Measurements from ENCODE around the gene COL6A5. TPM values are rescaled to one million over a fixed set of nuclear protein-coding genes. Genes with fewer than 3 reads are reported as not detected.

Gene COL6A5
- total RNA-seq, 1 experiment from 2014 or later: 0.04 TPM

DNA sequence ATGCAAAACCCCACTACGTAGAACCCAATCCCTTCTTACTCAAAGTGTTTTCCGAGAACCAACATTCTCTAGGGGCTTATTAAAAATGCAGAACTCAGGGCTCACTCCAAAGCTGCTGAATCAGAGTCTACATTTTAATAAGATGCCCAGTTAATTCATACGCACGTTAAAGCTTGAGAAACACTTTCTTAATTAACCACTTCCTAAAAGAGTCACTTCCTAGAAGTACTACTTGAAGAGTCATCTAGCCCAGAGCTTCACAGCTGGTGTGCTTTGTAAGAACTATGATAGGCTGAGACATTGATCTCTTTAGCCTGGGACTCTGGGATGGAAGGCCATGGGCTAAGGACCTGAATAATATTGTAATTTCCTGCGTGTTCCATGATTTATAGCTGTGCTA is 9.0 kb downstream of the COL6A5 start:
- H3K79me2 ChIP-seq (ENCODE audit: insufficient read depth, low read length): no peaks in the 10 kb centered on the region
- no peaks in the 10 kb centered on the region for H3K27me3 ChIP-seq (ENCODE audit: insufficient read depth, low read length)
- no peak overlapping the region for H3T11ph ChIP-seq (ENCODE audit: low read length)
- H4K91ac ChIP-seq (ENCODE audit: insufficient read length, low read depth, low read length): no peak overlapping the region
- H3K23me2 ChIP-seq (ENCODE audit: insufficient read length, low read depth, low read length, poor library complexity, severe bottlenecking): no peaks in the 10 kb centered on the region
- Mint-ChIP-seq H3K36me3 (ENCODE audit: insufficient read depth in 1 of 3, low read depth in 3 of 3) (no peaks in the 10 kb centered on the region), H3K4me3 (no peak overlapping the region), H3K9me3 (no peaks in the 10 kb centered on the region), H3K27ac (no peak overlapping the region), H3K4me1 (no peaks in the 10 kb centered on the region), H3K27me3 (ENCODE audit: low read depth) (peaks cover 13% of the 10 kb centered on the region)
- H2BK15ac ChIP-seq (ENCODE audit: low read depth, low read length): no peak overlapping the region
- H2BK20ac ChIP-seq (ENCODE audit: low read depth, low read length, poor library complexity, severe bottlenecking): no peak overlapping the region
- no peak overlapping the region for H3K27ac ChIP-seq (ENCODE audit: insufficient read length, low read depth, low read length)
- no peak overlapping the region for H4K8ac ChIP-seq (replicated peaks; ENCODE audit: insufficient read length, low read depth, low read length)
- H4K20me1 ChIP-seq (ENCODE audit: control insufficient read depth, insufficient read depth, insufficient read length): no peaks in the 10 kb centered on the region
- H3K79me1 ChIP-seq (ENCODE audit: insufficient read depth, low read depth, low read length, poor library complexity, severe bottlenecking): no peaks in the 10 kb centered on the region
- H3K9ac ChIP-seq (ENCODE audit: extremely low read depth, insufficient read length, low read length): no peak overlapping the region
- no peak overlapping the region for H2BK120ac ChIP-seq (ENCODE audit: low read depth, low read length, poor library complexity, severe bottlenecking)
- H3K4me1 ChIP-seq (ENCODE audit: insufficient read depth, low read length): no peaks in the 10 kb centered on the region
- no peak overlapping the region for H4K5ac ChIP-seq (ENCODE audit: insufficient read length, low read depth, low read length)
- H2AK5ac ChIP-seq (ENCODE audit: insufficient read length, low read length): no peak overlapping the region
- TF ChIP-seq, protein P1, sequence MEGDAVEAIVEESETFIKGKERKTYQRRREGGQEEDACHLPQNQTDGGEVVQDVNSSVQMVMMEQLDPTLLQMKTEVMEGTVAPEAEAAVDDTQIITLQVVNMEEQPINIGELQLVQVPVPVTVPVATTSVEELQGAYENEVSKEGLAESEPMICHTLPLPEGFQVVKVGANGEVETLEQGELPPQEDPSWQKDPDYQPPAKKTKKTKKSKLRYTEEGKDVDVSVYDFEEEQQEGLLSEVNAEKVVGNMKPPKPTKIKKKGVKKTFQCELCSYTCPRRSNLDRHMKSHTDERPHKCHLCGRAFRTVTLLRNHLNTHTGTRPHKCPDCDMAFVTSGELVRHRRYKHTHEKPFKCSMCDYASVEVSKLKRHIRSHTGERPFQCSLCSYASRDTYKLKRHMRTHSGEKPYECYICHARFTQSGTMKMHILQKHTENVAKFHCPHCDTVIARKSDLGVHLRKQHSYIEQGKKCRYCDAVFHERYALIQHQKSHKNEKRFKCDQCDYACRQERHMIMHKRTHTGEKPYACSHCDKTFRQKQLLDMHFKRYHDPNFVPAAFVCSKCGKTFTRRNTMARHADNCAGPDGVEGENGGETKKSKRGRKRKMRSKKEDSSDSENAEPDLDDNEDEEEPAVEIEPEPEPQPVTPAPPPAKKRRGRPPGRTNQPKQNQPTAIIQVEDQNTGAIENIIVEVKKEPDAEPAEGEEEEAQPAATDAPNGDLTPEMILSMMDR (conservative IDR thresholded peaks at IDR 0.05): no peak
- no peaks in the 10 kb centered on the region for H3K9me3 ChIP-seq (ENCODE audit: control insufficient read depth, low read depth, low read length)
- H2BK5ac ChIP-seq (ENCODE audit: insufficient read length, low read length): no peak overlapping the region
- no peak overlapping the region for H3K23ac ChIP-seq (ENCODE audit: insufficient read length, low read depth, low read length)
- H3K56ac ChIP-seq (ENCODE audit: insufficient read length, low read depth, low read length): no peak overlapping the region
- H3K18ac ChIP-seq (ENCODE audit: insufficient read length, low read depth, low read length): no peak overlapping the region
- H3K14ac ChIP-seq (ENCODE audit: insufficient read depth, low read length): no peak overlapping the region
- no CpG with 5 or more reads among the region's 5 CpGs for whole genome bisulfite sequencing (ENCODE audit: extremely low coverage, insufficient read length, low lambda C conversion rate)
- no peak overlapping the region for H2AFZ ChIP-seq (ENCODE audit: low read length)
- no peak overlapping the region for H3K4ac ChIP-seq (ENCODE audit: low read depth, low read length)
- H2BK12ac ChIP-seq (ENCODE audit: insufficient read length, low read depth, low read length): no peak overlapping the region
- no peak overlapping the region for H3K4me2 ChIP-seq (ENCODE audit: insufficient read depth, insufficient read length, low read length)
- no peak for DNase-seq
